Smooth muscle cell (in vitro differentiated cells): ENCODE data around the gene GTF2B. TPM values are rescaled to one million over a fixed set of nuclear protein-coding genes. Genes with fewer than 3 reads are reported as not detected.
"Not testable (repeated sequence)": the region's sequence is repeated elsewhere in the genome, so short reads cannot be mapped to it uniquely, and the experiment has no call there.

Experiments
- DNase-seq: peaks from one replicate; lab custom pipeline; 2025; ENCODE audit not compliant: unreplicated experiment; lab: John Stamatoyannopoulos, UW
- H2AFZ ChIP-seq: fragments of 200-600 bp; sonication (generic); 2 replicates; pipeline ENCODE4 v1.6.0; 2016; ENCODE audit warnings: antibody characterized with exemption, low read depth, mild to moderate bottlenecking
- H3F3A ChIP-seq: fragments of 200-600 bp; sonication (generic); 2 replicates; pipeline ENCODE4 v1.6.0; 2017; ENCODE audit warnings: antibody characterized with exemption, low read depth
- H3K27ac ChIP-seq: fragments of 200-600 bp; sonication (generic); 2 replicates; pipeline ENCODE4 v1.5.1; 2016; ENCODE audit warnings: low read depth, mild to moderate bottlenecking
- H3K27me3 ChIP-seq: fragments of 200-600 bp; sonication (generic); 2 replicates; pipeline ENCODE4 v1.6.1; 2016; ENCODE audit warnings: low read depth, mild to moderate bottlenecking
- H3K36me3 ChIP-seq: fragments of 200-600 bp; sonication (generic); 2 replicates; pipeline ENCODE4 v1.5.1; 2016; ENCODE audit warnings: low read depth
- H3K4me1 ChIP-seq: fragments of 200-600 bp; sonication (generic); 2 replicates; pipeline ENCODE4 v1.5.1; 2016; ENCODE audit warnings: low read depth
- H3K4me2 ChIP-seq: fragments of 200-600 bp; sonication (generic); 2 replicates; pipeline ENCODE4 v1.6.0; 2016; ENCODE audit warnings: mild to moderate bottlenecking
- H3K4me3 ChIP-seq: fragments of 200-600 bp; sonication (generic); 2 replicates; pipeline ENCODE4 v1.5.1; 2016; ENCODE audit warnings: mild to moderate bottlenecking
- H3K79me2 ChIP-seq: fragments of 200-600 bp; sonication (generic); 2 replicates; pipeline ENCODE4 v1.6.0; 2016; ENCODE audit warnings: low read depth, mild to moderate bottlenecking
- H3K9ac ChIP-seq: fragments of 200-600 bp; sonication (generic); 2 replicates; pipeline ENCODE4 v1.6.0; 2016; ENCODE audit warnings: low read depth
- H3K9me3 ChIP-seq: fragments of 200-600 bp; sonication (generic); replicated peaks from 2 replicates; pipeline ENCODE4 v1.5.1; 2016; ENCODE audit warnings: low read depth
- H4K20me1 ChIP-seq: fragments of 200-600 bp; sonication (generic); 2 replicates; pipeline ENCODE4 v1.6.0; 2016; ENCODE audit warnings: low read depth
- CTCF ChIP-seq: fragments of 200-600 bp; sonication (generic); IDR thresholded peaks from 2 replicates; pipeline ENCODE4 v1.5.1; 2017; ENCODE audit warnings: borderline replicate concordance, mild to moderate bottlenecking, antibody characterized with exemption; ENCODE audit not compliant: insufficient read depth, poor library complexity, severe bottlenecking
- WGBS: methylation state at CpG from one replicate; pipeline ENCODE4 v1.1.7; 2016; ENCODE audit warnings: low lambda C conversion rate; 5-methylcytosine and 5-hydroxymethylcytosine counted together
- polyA plus RNA-seq: library from polyadenylated mRNA; unstranded; fragments of >200 nt; fragmentation: Nextera tagmentation; extraction: Ambion mirVana; gene quantifications from 2 replicates; pipeline ENCODE4 v1.2.1, GENCODE V29; 2016
- total RNA-seq: library from RNA; depleted of rRNA; stranded (reverse); fragments of >200 nt; gene quantifications from 2 replicates; pipeline ENCODE4 v1.2.3, GENCODE V29; 2014

GTF2B gene
- total and polyA plus RNA-seq, 2 experiments from 2014 or later, result 51.0 to 75.2 TPM

GRCh38 chr1:88920845-88921244, 29.5 kb upstream of the GTF2B start:
- no peak for TF ChIP-seq CTCF
- Histone ChIP-seq H3K4me3 (no peak overlapping the region), H3K27ac (no peak overlapping the region), H3F3A (no peaks in the 10 kb centered on the region), H3K4me2 (no peak overlapping the region), H3K4me1 (no peaks in the 10 kb centered on the region), H3K79me2 (no peaks in the 10 kb centered on the region), H4K20me1 (no peaks in the 10 kb centered on the region), H3K36me3 (no peaks in the 10 kb centered on the region), H3K9ac (no peak overlapping the region), H3K27me3 (no peaks in the 10 kb centered on the region), H2AFZ (no peak overlapping the region), H3K9me3 (peaks cover 6% of the 10 kb centered on the region)
- 100% methylated on average over 1 of the region's 1 CpG for WGBS
- DNase-seq, result no peak

GRCh38 chr1:88917321-88918025, 26.1 kb upstream of the GTF2B start:
- H3K27me3 ChIP-seq, result no peaks in the 10 kb centered on the region
- no peak overlapping the region for H2AFZ ChIP-seq
- no peaks in the 10 kb centered on the region for H3K4me1 ChIP-seq
- no peak overlapping the region for H3K4me2 ChIP-seq
- H3K9ac ChIP-seq, result no peak overlapping the region
- H3K9me3 ChIP-seq, result peaks cover 6% of the 10 kb centered on the region
- H3K27ac ChIP-seq, result no peak overlapping the region
- DNase-seq, result no peak
- no peak for TF ChIP-seq CTCF
- H4K20me1 ChIP-seq, result no peaks in the 10 kb centered on the region
- H3F3A ChIP-seq, result no peaks in the 10 kb centered on the region
- 95% methylated on average over 3 of the region's 3 CpGs for WGBS
- H3K79me2 ChIP-seq, result no peaks in the 10 kb centered on the region
- H3K4me3 ChIP-seq, result no peak overlapping the region
- H3K36me3 ChIP-seq, result no peaks in the 10 kb centered on the region

- no peak overlapping the region for H3K27ac ChIP-seq
- no peaks in the 10 kb centered on the region for H4K20me1 ChIP-seq
- H3K27me3 ChIP-seq, result no peaks in the 10 kb centered on the region
- WGBS, result 100% methylated on average over 1 of the region's 1 CpG
- H3K4me3 ChIP-seq, result no peak overlapping the region
- no peaks in the 10 kb centered on the region for H3K4me1 ChIP-seq
- no peak overlapping the region for H3K9ac ChIP-seq
- TF ChIP-seq CTCF, result no peak
- H3K79me2 ChIP-seq, result no peaks in the 10 kb centered on the region
- DNase-seq, result no peak
- peaks cover 6% of the 10 kb centered on the region for H3K9me3 ChIP-seq
- H3K4me2 ChIP-seq, result no peak overlapping the region
- no peak overlapping the region for H2AFZ ChIP-seq
- no peaks in the 10 kb centered on the region for H3F3A ChIP-seq
- no peaks in the 10 kb centered on the region for H3K36me3 ChIP-seq
Measured at GRCh38 chr1:88916883-88917282, 25.5 kb upstream of the GTF2B start.

- WGBS, result 94% methylated on average over 9 of the region's 9 CpGs
- H3K79me2 ChIP-seq, H4K20me1 ChIP-seq, DNase-seq, H3K9ac ChIP-seq, H3K27ac ChIP-seq, H3K4me1 ChIP-seq, H3K9me3 ChIP-seq, H2AFZ ChIP-seq, H3F3A ChIP-seq, H3K4me3 ChIP-seq, H3K36me3 ChIP-seq, H3K27me3 ChIP-seq, H3K4me2 ChIP-seq: not testable (repeated sequence)
Measured at GRCh38 chr1:88911800-88912199, 20.4 kb upstream of the GTF2B start.
